Measurements from ENCODE around the gene AIFM3. TPM values are rescaled to one million over a fixed set of nuclear protein-coding genes. Genes with fewer than 3 reads are reported as not detected.

The AIFM3 gene
- total RNA-seq, 1 experiment from 2014 or later, result 9.7 TPM

GRCh38 chr22:20992456-20993303, 25.6 kb downstream of the AIFM3 start:
- no TSS peak for BruUV-seq (replicated peaks)
- ChIA-PET CTCF (no interaction called here), POLR2A (no interaction called here), RAD21 (ENCODE audit: low non-redundant PET in 1 of 2, low total read pairs in 2 of 2, uncharacterized antibody in 2 of 2, unreplicated experiment in 2 of 2) (no interaction called here)
- Histone ChIP-seq H2AFZ (ENCODE audit: low read depth, low read length, poor library complexity, severe bottlenecking) (no peak overlapping the region), H3K9ac (ENCODE audit: low read length) (no peak overlapping the region), H3K4me3 (replicated peaks in 1 of 2; ENCODE audit: low read depth in 1 of 2, low read length in 2 of 2) (no peak overlapping the region), H3K79me2 (ENCODE audit: insufficient read depth, low read length) (no peaks in the 10 kb centered on the region), H3K27ac (ENCODE audit: low read depth, low read length) (no peak overlapping the region), H3K27me3 (ENCODE audit: insufficient read depth, low read length) (no peaks in the 10 kb centered on the region), H3K4me1 (ENCODE audit: control insufficient read depth in 1 of 2, insufficient read depth in 2 of 2, low read length in 2 of 2) (no peaks in the 10 kb centered on the region), H3K36me3 (ENCODE audit: control insufficient read depth in 1 of 2, insufficient read depth in 2 of 2, low read length in 2 of 2) (peaks cover 2 to 6% of the 10 kb centered on the region in 2 experiments; a peak in 2 of 4 replicates), H3K9me2 (ENCODE audit: insufficient read depth) (no peaks in the 10 kb centered on the region), H3K9me3 (ENCODE audit: control insufficient read depth in 1 of 2, insufficient read depth in 1 of 2, low read depth in 1 of 2, low read length in 2 of 2) (no peaks in the 10 kb centered on the region), H3K4me2 (ENCODE audit: low read length) (no peak overlapping the region), H4K20me1 (ENCODE audit: insufficient read depth) (no peaks in the 10 kb centered on the region)
- no peak for DNase-seq (ENCODE audit: low read depth, low spot score)
- intact Hi-C loops (cut with micrococcal nuclease), result no loop called here
- TF ChIP-seq SP1 (IDR thresholded peaks at IDR 0.05; ENCODE audit: low read depth), result no peak
- TF ChIP-seq, protein P1, sequence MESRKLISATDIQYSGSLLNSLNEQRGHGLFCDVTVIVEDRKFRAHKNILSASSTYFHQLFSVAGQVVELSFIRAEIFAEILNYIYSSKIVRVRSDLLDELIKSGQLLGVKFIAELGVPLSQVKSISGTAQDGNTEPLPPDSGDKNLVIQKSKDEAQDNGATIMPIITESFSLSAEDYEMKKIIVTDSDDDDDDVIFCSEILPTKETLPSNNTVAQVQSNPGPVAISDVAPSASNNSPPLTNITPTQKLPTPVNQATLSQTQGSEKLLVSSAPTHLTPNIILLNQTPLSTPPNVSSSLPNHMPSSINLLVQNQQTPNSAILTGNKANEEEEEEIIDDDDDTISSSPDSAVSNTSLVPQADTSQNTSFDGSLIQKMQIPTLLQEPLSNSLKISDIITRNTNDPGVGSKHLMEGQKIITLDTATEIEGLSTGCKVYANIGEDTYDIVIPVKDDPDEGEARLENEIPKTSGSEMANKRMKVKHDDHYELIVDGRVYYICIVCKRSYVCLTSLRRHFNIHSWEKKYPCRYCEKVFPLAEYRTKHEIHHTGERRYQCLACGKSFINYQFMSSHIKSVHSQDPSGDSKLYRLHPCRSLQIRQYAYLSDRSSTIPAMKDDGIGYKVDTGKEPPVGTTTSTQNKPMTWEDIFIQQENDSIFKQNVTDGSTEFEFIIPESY (IDR thresholded peaks at IDR 0.05; ENCODE audit: extremely low read depth, insufficient replicate concordance, low read length), result no peak
- TF ChIP-seq CEBPB (IDR thresholded peaks at IDR 0.05; ENCODE audit: low read depth), result no peak
- TF ChIP-seq CTCF (IDR thresholded peaks at IDR 0.05 in 2 of 3, conservative IDR thresholded peaks at IDR 0.05 in 1 of 3; ENCODE audit: borderline replicate concordance in 1 of 3, insufficient read depth in 1 of 3, low read depth in 2 of 3, low read length in 2 of 3), result no peak
- TF ChIP-seq POLR2A (IDR thresholded peaks at IDR 0.05; ENCODE audit: borderline replicate concordance, extremely low read depth, insufficient read depth, insufficient read length), result no peak
- TF ChIP-seq REST (IDR thresholded peaks at IDR 0.05; ENCODE audit: low read depth), result no peak
- no peak for TF ChIP-seq EGR1 (IDR thresholded peaks at IDR 0.05; ENCODE audit: low read depth)
- TF ChIP-seq EZH2phosphoT487 (IDR thresholded peaks at IDR 0.05; ENCODE audit: borderline replicate concordance), result no peak
- no peak for TF ChIP-seq POLR2AphosphoS5 (IDR thresholded peaks at IDR 0.05; ENCODE audit: low read depth, low read length)
- ATAC-seq, result no peak
